Measurements from ENCODE around the gene ELAVL1. TPM values are rescaled to one million over a fixed set of nuclear protein-coding genes. Genes with fewer than 3 reads are reported as not detected.

Gene ELAVL1
- total and polyA plus RNA-seq, 10 donors, result 13.5 to 66.7 (median 29.9) TPM

DNA sequence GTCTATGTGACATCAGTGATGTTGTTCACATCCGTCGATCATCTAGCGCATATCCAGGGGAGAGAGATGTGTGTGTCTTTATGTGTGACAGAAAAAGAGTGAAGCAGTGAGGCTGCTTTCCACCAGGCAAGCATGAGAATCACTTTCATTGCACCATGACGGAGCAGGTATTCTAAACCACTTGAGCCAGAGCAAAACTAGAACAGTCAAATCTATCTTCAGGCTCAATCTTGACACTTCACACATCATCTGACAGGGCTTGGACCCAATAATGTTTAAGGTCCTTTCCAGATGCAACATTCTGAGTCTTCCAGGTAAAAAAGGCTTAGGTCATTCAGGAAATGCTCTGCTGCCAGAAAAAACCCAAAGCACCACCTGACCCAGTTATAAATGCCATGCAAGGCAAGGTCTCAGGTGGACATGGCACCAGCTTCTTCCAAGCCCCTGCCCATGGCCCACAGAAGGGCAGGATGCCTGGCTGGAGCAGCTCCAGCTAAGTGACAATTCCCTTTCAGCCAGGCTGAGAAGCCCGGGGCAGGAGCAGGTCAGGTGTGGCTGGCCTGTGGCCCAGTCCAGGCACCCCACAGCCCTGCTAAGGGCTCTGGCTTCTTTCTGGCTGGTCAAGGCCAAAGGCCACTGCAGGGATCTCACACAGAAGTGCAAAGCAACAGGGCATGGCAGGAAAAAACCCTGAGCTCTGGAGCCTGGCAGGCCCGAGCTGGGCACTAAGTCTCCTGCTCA lies 5.0 kb downstream of the ELAVL1 start:
- intact Hi-C loops (cut with DNase I; ENCODE audit: low total_unique reads), result loop anchor here (10.0 kb wide), 1 partner anchor 56 kb away; the partner anchor contains the start of gene TIMM44
- DNase-seq, result no peak
- no peaks in the 10 kb centered on the region for H3K27me3 ChIP-seq (replicated peaks in 1 of 7)
- H3K4me3 ChIP-seq, result no peak overlapping the region
- TF ChIP-seq, protein P1, sequence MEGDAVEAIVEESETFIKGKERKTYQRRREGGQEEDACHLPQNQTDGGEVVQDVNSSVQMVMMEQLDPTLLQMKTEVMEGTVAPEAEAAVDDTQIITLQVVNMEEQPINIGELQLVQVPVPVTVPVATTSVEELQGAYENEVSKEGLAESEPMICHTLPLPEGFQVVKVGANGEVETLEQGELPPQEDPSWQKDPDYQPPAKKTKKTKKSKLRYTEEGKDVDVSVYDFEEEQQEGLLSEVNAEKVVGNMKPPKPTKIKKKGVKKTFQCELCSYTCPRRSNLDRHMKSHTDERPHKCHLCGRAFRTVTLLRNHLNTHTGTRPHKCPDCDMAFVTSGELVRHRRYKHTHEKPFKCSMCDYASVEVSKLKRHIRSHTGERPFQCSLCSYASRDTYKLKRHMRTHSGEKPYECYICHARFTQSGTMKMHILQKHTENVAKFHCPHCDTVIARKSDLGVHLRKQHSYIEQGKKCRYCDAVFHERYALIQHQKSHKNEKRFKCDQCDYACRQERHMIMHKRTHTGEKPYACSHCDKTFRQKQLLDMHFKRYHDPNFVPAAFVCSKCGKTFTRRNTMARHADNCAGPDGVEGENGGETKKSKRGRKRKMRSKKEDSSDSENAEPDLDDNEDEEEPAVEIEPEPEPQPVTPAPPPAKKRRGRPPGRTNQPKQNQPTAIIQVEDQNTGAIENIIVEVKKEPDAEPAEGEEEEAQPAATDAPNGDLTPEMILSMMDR (IDR thresholded peaks at IDR 0.05 in 8 of 11, conservative IDR thresholded peaks at IDR 0.05 in 3 of 11), result no peak
- H3K27ac ChIP-seq, result peak overlapping the region in 3 of 8 donors; percentile 31 to 84 (median 77)
- no peaks in the 10 kb centered on the region for H3K9me3 ChIP-seq
- H3K4me1 ChIP-seq, result peaks cover 36 to 95% (median 71%) of the 10 kb centered on the region in 6 donors
- 77 to 89% (median 80%) methylated on average over 6 of the region's 6 CpGs for WGBS, 5 donors
- H3K36me3 ChIP-seq, result peaks cover 0 to 21% (median 2%) of the 10 kb centered on the region in 6 donors

DNA sequence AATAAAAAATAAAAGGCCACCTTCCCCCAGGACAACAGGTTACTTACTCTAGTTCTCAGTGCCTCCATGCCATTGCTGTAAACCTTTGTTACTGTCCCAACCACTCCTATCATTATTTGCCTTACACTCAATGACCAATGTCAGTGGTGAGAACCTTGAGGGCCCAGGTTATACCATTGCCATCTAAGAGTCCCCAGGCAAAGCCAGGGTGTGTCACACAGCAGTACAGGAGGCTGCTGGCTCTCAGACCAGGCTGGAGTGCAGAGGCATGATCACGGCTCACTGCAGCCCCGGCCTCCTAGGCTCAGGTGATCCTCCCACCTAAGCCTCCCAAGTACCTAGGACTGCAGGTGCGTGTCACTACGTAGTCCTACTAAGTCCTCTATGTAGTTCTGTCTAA lies 6.1 kb downstream of the ELAVL1 start:
- no peaks in the 10 kb centered on the region for H3K9me3 ChIP-seq
- DNase-seq, result no peak
- 85 to 100% (median 98%) methylated on average over 3 to 4 of the region's 4 CpGs; no CpG with 5 or more reads in 1 of the 5 donors for WGBS, 5 donors
- intact Hi-C loops (cut with DNase I; ENCODE audit: low total_unique reads), result no loop called here
- no peak overlapping the region for H3K4me3 ChIP-seq
- TF ChIP-seq POLR2AphosphoS5 (IDR thresholded peaks at IDR 0.05), result no peak
- no peak for TF ChIP-seq POLR2A (IDR thresholded peaks at IDR 0.05)
- TF ChIP-seq, protein P1 (IDR thresholded peaks at IDR 0.05 in 8 of 11, conservative IDR thresholded peaks at IDR 0.05 in 3 of 11), result no peak
- no peaks in the 10 kb centered on the region for H3K27me3 ChIP-seq (replicated peaks in 1 of 7)
- peaks cover 32 to 99% (median 65%) of the 10 kb centered on the region in 6 donors for H3K4me1 ChIP-seq
- peaks cover 0 to 21% (median 2%) of the 10 kb centered on the region in 6 donors for H3K36me3 ChIP-seq
- no peak overlapping the region for H3K27ac ChIP-seq

DNA sequence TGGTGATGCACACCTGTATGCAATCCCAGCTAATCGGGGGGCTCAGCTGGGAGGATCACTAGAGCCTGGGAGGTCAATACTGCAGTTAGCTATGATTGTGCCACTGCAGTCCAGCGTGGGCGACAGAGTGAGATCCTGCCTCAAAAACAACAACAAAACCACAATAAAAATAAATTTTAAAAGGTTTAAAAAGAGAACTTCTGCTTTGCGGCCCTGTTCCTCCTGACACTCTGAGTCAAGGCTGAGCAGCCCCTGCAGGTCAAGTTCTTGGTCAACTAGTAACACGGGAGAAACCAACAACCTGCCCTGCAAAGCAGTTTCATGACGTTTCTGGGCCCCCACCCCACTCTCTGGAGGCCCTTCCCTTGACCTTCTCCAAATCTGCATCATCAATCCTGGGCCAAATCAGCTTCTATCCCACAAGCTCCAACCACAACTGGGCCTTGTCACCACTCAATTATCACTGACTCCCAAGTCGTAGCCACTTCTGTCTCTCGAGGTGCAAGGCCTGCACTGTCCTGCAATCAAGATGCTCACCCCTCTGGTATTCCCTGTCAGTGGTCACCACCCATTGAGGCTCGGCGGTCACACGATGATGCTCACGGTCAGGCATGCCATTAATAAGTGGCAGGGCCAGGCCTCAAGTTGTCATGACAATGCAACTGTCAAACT lies 7.5 kb downstream of the ELAVL1 start:
- intact Hi-C loops (cut with DNase I; ENCODE audit: low total_unique reads), result no loop called here
- Histone ChIP-seq H3K36me3 (peaks cover 0 to 28% (median 3%) of the 10 kb centered on the region in 6 donors), H3K4me3 (no peak overlapping the region), H3K27ac (peak overlapping the region in 1 of 8 donors; percentile 2), H3K4me1 (peaks cover 22 to 94% (median 53%) of the 10 kb centered on the region in 6 donors), H3K9me3 (no peaks in the 10 kb centered on the region), H3K27me3 (replicated peaks in 1 of 7) (no peaks in the 10 kb centered on the region)
- 65 to 72% (median 65%) methylated on average over 11 to 12 of the region's 12 CpGs for WGBS, 5 donors
- DNase-seq, result no peak
- TF ChIP-seq, protein P1 (IDR thresholded peaks at IDR 0.05 in 8 of 11, conservative IDR thresholded peaks at IDR 0.05 in 3 of 11), result no peak
- TF ChIP-seq POLR2AphosphoS5 (IDR thresholded peaks at IDR 0.05), result no peak
- TF ChIP-seq POLR2A (IDR thresholded peaks at IDR 0.05), result no peak

DNA sequence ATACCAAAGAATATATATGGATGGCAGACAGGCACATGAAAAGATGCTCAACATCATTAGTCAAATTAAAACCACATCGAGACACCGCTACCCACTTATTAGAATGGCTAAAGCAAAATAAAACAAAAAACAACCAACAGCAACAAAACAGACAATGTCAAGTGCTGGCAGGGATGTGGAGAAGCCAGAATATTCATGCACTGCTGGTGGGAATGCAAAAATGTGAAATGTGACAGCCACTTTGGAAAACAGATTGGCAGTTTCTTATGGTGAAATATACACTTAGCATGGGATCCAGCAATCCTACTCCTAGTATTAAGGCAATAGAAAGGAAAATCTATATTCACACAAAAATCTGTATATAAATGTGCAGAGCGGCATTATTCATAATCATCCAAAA lies 8.6 kb downstream of the ELAVL1 start:
- 74 to 95% (median 92%) methylated on average over 3 of the region's 3 CpGs for WGBS, 5 donors

More for the DNA sequence above, 8.6 kb downstream of the ELAVL1 start:
- intact Hi-C loops (cut with DNase I; ENCODE audit: low total_unique reads), result no loop called here
- Histone ChIP-seq H3K9me3 (no peaks in the 10 kb centered on the region), H3K4me1 (peaks cover 12 to 89% (median 42%) of the 10 kb centered on the region in 6 donors), H3K36me3 (peaks cover 0 to 39% (median 5%) of the 10 kb centered on the region in 6 donors), H3K27me3 (replicated peaks in 1 of 7) (no peaks in the 10 kb centered on the region), H3K4me3 (no peak overlapping the region), H3K27ac (no peak overlapping the region)
- TF ChIP-seq POLR2AphosphoS5 (IDR thresholded peaks at IDR 0.05), result no peak
- TF ChIP-seq, protein P1 (IDR thresholded peaks at IDR 0.05 in 8 of 11, conservative IDR thresholded peaks at IDR 0.05 in 3 of 11), result no peak
- TF ChIP-seq POLR2A (IDR thresholded peaks at IDR 0.05), result no peak
- DNase-seq, result no peak
